ENCODE results near the gene RBBP7.
"Not testable (repeated sequence)": the region's sequence is repeated elsewhere in the genome, so short reads cannot be mapped to it uniquely, and the experiment has no call there.

Gene RBBP7

DNA sequence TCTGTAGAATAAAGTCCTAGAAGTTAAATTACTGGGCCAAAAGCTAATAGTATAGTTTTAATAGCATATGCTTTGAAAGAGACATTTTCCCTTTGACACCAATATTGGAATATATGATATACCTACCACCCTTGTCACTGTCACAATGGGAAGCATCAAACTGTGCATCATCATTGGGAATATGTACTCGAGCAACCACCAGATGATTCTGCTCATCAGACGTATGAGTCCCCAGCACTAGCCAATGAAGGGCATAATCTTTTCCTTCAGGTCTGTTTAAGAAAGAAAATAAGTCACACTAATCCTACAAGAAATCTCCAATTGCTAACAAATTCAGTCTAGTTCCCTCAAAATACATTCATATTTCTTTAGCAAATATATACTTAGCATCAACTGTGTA, 7.3 kb downstream of the RBBP7 start:
- no peak for TF ChIP-seq ZNF274 (IDR thresholded peaks at IDR 0.05; ENCODE audit: low read depth, low read length)
- TF ChIP-seq YY1 (IDR thresholded peaks at IDR 0.05; ENCODE audit: insufficient read depth, insufficient read length), result no peak
- TF ChIP-seq SUZ12 (IDR thresholded peaks at IDR 0.05; ENCODE audit: extremely low read depth, insufficient read depth, insufficient read length), result no peak
- Histone ChIP-seq H3K9me3 (ENCODE audit: insufficient read depth, low read length) (peaks cover 6% of the 10 kb centered on the region; the same call in 1 of the 2 replicates), H3K27me3 (ENCODE audit: insufficient read depth, insufficient read length) (no peaks in the 10 kb centered on the region), H3K4me1 (ENCODE audit: insufficient read depth, insufficient read length) (no peaks in the 10 kb centered on the region), H3K4me3 (ENCODE audit: insufficient read length, low read depth) (no peak overlapping the region), H3K9ac (ENCODE audit: insufficient read length, low read depth) (no peak overlapping the region), H3K36me3 (ENCODE audit: insufficient read depth, insufficient read length, low read length) (peaks cover 68% of the 10 kb centered on the region)
- no peak for DNase-seq (ENCODE audit: low read depth, low spot score)

DNA sequence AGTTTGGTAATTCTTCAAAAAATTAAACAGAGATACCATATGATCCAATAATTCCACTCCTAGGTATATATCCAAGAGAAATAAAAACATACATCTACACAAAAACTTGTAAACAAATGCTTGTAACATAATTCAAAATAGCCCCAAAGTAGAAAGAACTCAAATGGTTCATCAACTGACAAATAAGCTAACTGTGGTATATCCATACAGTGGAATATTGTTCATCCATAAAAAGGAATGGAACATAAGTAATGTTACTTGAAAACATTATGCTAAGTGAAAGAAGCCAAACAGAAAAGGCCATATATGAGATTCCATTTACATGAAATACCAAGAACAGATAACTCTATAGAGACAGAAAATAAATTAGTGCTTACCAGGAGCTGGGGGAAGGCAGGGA, 13.4 kb downstream of the RBBP7 start:
- H3K27me3 ChIP-seq (ENCODE audit: insufficient read depth, insufficient read length), result no peaks in the 10 kb centered on the region
- H3K4me1 ChIP-seq (ENCODE audit: insufficient read depth, insufficient read length), result no peaks in the 10 kb centered on the region
- DNase-seq (ENCODE audit: low read depth, low spot score), result no peak
- peaks cover 81% of the 10 kb centered on the region for H3K36me3 ChIP-seq (ENCODE audit: insufficient read depth, insufficient read length, low read length)
- H3K9ac ChIP-seq (ENCODE audit: insufficient read length, low read depth), result no peak overlapping the region
- peaks cover 22% of the 10 kb centered on the region for H3K9me3 ChIP-seq (ENCODE audit: insufficient read depth, low read length)
- TF ChIP-seq YY1 (IDR thresholded peaks at IDR 0.05; ENCODE audit: insufficient read depth, insufficient read length), result no peak
- no peak for TF ChIP-seq ZNF274 (IDR thresholded peaks at IDR 0.05; ENCODE audit: low read depth, low read length)
- no peak for TF ChIP-seq SUZ12 (IDR thresholded peaks at IDR 0.05; ENCODE audit: extremely low read depth, insufficient read depth, insufficient read length)
- no peak overlapping the region for H3K4me3 ChIP-seq (ENCODE audit: insufficient read length, low read depth)

DNA sequence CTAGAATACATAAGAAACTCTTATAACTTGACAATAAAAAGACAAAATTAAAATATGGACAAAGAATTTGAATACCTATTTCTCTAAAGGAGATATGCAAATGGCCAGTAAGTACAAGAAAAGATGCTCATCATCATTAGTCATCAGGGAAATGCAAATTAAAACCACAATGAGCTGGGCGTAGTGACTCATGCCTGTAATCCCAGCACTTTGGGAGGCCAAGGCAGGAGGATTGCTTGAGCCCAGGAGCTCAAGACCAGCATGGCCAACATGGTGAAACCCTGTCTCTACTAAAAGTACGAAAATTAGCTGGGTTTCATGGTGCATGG, 14.1 kb downstream of the RBBP7 start:
- H3K9ac ChIP-seq (ENCODE audit: insufficient read length, low read depth); DNase-seq (ENCODE audit: low read depth, low spot score); H3K27me3 ChIP-seq (ENCODE audit: insufficient read depth, insufficient read length); H3K4me3 ChIP-seq (ENCODE audit: insufficient read length, low read depth); H3K4me1 ChIP-seq (ENCODE audit: insufficient read depth, insufficient read length): not testable (repeated sequence)
- Histone ChIP-seq H3K9me3 (ENCODE audit: insufficient read depth, low read length) (peaks cover 22% of the 10 kb centered on the region), H3K36me3 (ENCODE audit: insufficient read depth, insufficient read length, low read length) (peaks cover 81% of the 10 kb centered on the region)

DNA sequence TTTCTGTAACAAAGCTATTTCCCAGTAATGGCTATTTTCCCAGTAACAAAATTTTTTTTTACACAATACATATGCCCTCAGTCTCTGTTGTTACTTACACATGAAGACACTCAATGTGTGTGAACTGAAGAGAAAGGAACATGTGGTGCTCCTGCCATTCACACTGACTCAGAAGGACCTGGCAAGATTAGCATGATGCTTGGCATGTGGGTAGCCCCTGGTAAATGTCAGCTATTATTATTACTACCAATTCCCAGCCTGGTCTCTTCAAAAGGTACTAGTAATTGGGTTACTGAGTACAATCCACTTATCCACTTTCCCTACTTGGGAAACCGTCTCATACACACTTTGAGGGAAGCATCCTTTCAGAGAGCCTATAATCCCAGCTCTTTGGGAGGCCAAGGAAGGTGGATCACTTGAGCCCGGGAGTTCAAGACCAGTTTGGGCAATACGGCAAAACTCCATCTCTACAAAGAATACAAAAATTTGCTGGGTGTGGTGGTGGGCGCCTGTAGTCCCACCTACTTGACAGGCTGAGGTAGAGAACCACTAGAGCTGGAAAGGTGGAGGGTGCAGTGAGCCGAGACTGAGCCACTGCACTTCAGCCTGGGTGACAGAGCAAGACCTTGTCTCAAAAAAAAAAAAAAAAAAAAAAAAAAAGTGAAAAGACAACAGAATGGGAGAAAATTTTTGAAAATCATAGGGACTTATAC, 14.6 kb downstream of the RBBP7 start:
- no peak overlapping the region for H3K4me3 ChIP-seq (ENCODE audit: insufficient read length, low read depth)
- no peaks in the 10 kb centered on the region for H3K27me3 ChIP-seq (ENCODE audit: insufficient read depth, insufficient read length)
- H3K9ac ChIP-seq (ENCODE audit: insufficient read length, low read depth), result no peak overlapping the region
- peaks cover 86% of the 10 kb centered on the region for H3K36me3 ChIP-seq (ENCODE audit: insufficient read depth, insufficient read length, low read length)
- H3K9me3 ChIP-seq (ENCODE audit: insufficient read depth, low read length), result peaks cover 22% of the 10 kb centered on the region
- DNase-seq (ENCODE audit: low read depth, low spot score), result no peak
- H3K4me1 ChIP-seq (ENCODE audit: insufficient read depth, insufficient read length), result no peaks in the 10 kb centered on the region
- no peak for TF ChIP-seq ZNF274 (IDR thresholded peaks at IDR 0.05; ENCODE audit: low read depth, low read length)
- no peak for TF ChIP-seq YY1 (IDR thresholded peaks at IDR 0.05; ENCODE audit: insufficient read depth, insufficient read length)

DNA sequence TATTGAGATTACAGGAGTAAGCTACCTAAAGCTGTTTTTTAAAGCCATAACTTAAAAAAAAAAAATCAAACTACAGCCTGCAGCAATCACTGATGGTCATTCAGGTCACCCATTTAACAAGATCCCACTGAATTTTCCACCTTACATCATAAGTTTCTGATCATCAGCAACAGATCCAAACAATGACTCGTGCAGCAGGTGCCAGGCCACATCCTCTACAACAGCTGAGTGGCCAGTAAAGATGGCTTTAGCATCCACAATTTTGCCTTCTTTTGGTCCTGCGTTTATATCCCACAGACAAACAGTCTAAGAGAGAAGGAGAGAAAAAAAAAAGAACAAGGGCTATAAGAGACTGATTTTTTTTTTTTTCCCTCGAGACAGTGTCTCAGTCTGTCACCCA, 16.6 kb downstream of the RBBP7 start:
- H3K27me3 ChIP-seq (ENCODE audit: insufficient read depth, insufficient read length), result no peaks in the 10 kb centered on the region
- no peak for DNase-seq (ENCODE audit: low read depth, low spot score)
- H3K36me3 ChIP-seq (ENCODE audit: insufficient read depth, insufficient read length, low read length), result peaks cover 82% of the 10 kb centered on the region
- H3K9ac ChIP-seq (ENCODE audit: insufficient read length, low read depth), result no peak overlapping the region
- H3K4me3 ChIP-seq (ENCODE audit: insufficient read length, low read depth), result no peak overlapping the region
- no peak for TF ChIP-seq ZNF274 (IDR thresholded peaks at IDR 0.05; ENCODE audit: low read depth, low read length)
- TF ChIP-seq YY1 (IDR thresholded peaks at IDR 0.05; ENCODE audit: insufficient read depth, insufficient read length), result no peak
- TF ChIP-seq SUZ12 (IDR thresholded peaks at IDR 0.05; ENCODE audit: extremely low read depth, insufficient read depth, insufficient read length), result no peak
- H3K4me1 ChIP-seq (ENCODE audit: insufficient read depth, insufficient read length), result no peaks in the 10 kb centered on the region
- peaks cover 22% of the 10 kb centered on the region for H3K9me3 ChIP-seq (ENCODE audit: insufficient read depth, low read length)

DNA sequence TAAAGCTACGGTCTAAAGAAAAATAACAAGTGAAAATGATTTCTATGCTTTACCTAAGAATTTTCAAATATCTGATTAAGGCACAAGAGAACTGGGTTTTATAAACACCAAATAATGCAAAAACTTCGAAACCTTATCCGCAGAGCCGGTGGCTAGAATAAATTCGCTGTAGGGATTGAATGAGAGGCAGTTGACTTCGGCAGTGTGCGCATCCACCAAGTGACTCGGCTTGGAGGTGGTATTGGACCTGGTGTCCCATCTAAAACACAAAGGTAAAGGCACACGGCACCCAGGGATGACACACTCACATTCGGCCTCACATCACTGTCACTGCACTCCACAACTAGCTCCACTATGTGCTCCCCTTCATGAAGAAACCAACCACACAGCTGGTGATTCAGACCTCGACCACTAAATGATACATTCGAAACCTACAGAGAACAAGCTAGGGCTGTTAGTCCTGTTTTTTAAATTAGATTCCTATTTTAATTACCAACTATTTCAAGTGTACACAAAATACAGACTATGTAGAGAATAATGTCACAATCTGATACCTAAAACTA, 17.5 kb downstream of the RBBP7 start:
- TF ChIP-seq ZNF274 (IDR thresholded peaks at IDR 0.05; ENCODE audit: low read depth, low read length), result no peak
- no peak for TF ChIP-seq SUZ12 (IDR thresholded peaks at IDR 0.05; ENCODE audit: extremely low read depth, insufficient read depth, insufficient read length)
- TF ChIP-seq YY1 (IDR thresholded peaks at IDR 0.05; ENCODE audit: insufficient read depth, insufficient read length), result no peak
- Histone ChIP-seq H3K9ac (ENCODE audit: insufficient read length, low read depth) (no peak overlapping the region), H3K9me3 (ENCODE audit: insufficient read depth, low read length) (peaks cover 15% of the 10 kb centered on the region), H3K4me3 (ENCODE audit: insufficient read length, low read depth) (no peak overlapping the region), H3K36me3 (ENCODE audit: insufficient read depth, insufficient read length, low read length) (peaks cover 81% of the 10 kb centered on the region), H3K27me3 (ENCODE audit: insufficient read depth, insufficient read length) (no peaks in the 10 kb centered on the region), H3K4me1 (ENCODE audit: insufficient read depth, insufficient read length) (no peaks in the 10 kb centered on the region)
- DNase-seq (ENCODE audit: low read depth, low spot score), result no peak

DNA sequence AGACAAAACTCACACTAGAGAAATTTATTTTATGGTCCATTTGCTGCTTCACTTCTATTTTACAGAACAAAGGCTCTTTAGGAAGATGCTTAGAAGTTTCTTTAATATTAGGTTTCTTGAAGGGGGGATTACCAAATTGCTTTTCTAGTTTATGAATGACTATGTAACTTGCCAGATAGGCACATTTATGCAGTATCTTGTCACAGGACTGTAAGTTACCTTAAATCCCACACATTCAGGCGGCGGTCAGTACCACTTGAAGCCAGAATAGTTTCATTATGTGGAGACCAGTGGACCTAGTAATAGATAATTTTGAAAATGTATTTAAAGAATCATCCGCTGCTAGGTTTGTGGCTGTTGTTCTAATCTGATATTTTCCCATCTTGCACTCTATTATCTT, 18.3 kb downstream of the RBBP7 start:
- DNase-seq (ENCODE audit: low read depth, low spot score), result no peak
- Histone ChIP-seq H3K9ac (ENCODE audit: insufficient read length, low read depth) (no peak overlapping the region), H3K27me3 (ENCODE audit: insufficient read depth, insufficient read length) (no peaks in the 10 kb centered on the region), H3K36me3 (ENCODE audit: insufficient read depth, insufficient read length, low read length) (peaks cover 80% of the 10 kb centered on the region), H3K4me3 (ENCODE audit: insufficient read length, low read depth) (no peak overlapping the region), H3K4me1 (ENCODE audit: insufficient read depth, insufficient read length) (no peaks in the 10 kb centered on the region), H3K9me3 (ENCODE audit: insufficient read depth, low read length) (peaks cover 6% of the 10 kb centered on the region; the same call in 1 of the 2 replicates)
- TF ChIP-seq SUZ12 (IDR thresholded peaks at IDR 0.05; ENCODE audit: extremely low read depth, insufficient read depth, insufficient read length) (no peak), YY1 (IDR thresholded peaks at IDR 0.05; ENCODE audit: insufficient read depth, insufficient read length) (no peak), ZNF274 (IDR thresholded peaks at IDR 0.05; ENCODE audit: low read depth, low read length) (no peak)

Measured in NT2/D1 (cell line).